ENCODE measurements around the gene CHCHD3.
A peak's percentile ranks its signal among the peaks of the same experiment; 100 is the strongest.

The CHCHD3 gene

GRCh38 chr7:133081599-133082389 lies at the start of gene CHCHD3:
TSS of gene CHCHD3 (minus strand) at chr7:133082090. CDS start at chr7:133081937, 153 bp downstream.
- Mint-ChIP-seq H3K27me3 (peaks cover 2% of the 10 kb centered on the region), H3K4me3 (peak within 1 kb of the TSS; percentile 94), H3K36me3 (ENCODE audit: low read depth) (peaks cover 22% of the 10 kb centered on the region), H3K27ac (peak within 1 kb of the TSS; percentile 92), H3K9me3 (no peaks in the 10 kb centered on the region), H3K4me1 (peaks cover 28% of the 10 kb centered on the region)
- DNase-seq, result peak; percentile 94
- ATAC-seq, result peak; percentile 99

- H3K27ac Mint-ChIP-seq, result no peak overlapping the region
- ATAC-seq, result no peak
- H3K4me3 Mint-ChIP-seq, result no peak overlapping the region
- H3K27me3 Mint-ChIP-seq, result no peaks in the 10 kb centered on the region
- H3K9me3 Mint-ChIP-seq, result no peaks in the 10 kb centered on the region
- H3K36me3 Mint-ChIP-seq (ENCODE audit: low read depth), result no peaks in the 10 kb centered on the region
- no peaks in the 10 kb centered on the region for H3K4me1 Mint-ChIP-seq
- no peak for DNase-seq
Observed at GRCh38 chr7:133130166-133130565, 48.3 kb upstream of the CHCHD3 start.

GRCh38 chr7:133126422-133126821 lies 44.5 kb upstream of the CHCHD3 start:
- ATAC-seq (no peak), DNase-seq (no peak)
- H3K4me1 Mint-ChIP-seq, result no peaks in the 10 kb centered on the region
- H3K27ac Mint-ChIP-seq, result no peak overlapping the region
- no peak overlapping the region for H3K4me3 Mint-ChIP-seq
- H3K36me3 Mint-ChIP-seq (ENCODE audit: low read depth), result no peaks in the 10 kb centered on the region
- peaks cover 3% of the 10 kb centered on the region for H3K27me3 Mint-ChIP-seq
- H3K9me3 Mint-ChIP-seq, result no peaks in the 10 kb centered on the region

- DNase-seq (no peak), ATAC-seq (no peak)
- H3K4me1 Mint-ChIP-seq, result no peaks in the 10 kb centered on the region
- H3K27me3 Mint-ChIP-seq, result peaks cover 3% of the 10 kb centered on the region
- no peak overlapping the region for H3K4me3 Mint-ChIP-seq
- no peak overlapping the region for H3K27ac Mint-ChIP-seq
- H3K36me3 Mint-ChIP-seq (ENCODE audit: low read depth), result no peaks in the 10 kb centered on the region
- H3K9me3 Mint-ChIP-seq, result no peaks in the 10 kb centered on the region
Observed at GRCh38 chr7:133124974-133125373, 43.1 kb upstream of the CHCHD3 start.

GRCh38 chr7:133121175-133121844 lies 39.4 kb upstream of the CHCHD3 start:
- no peak overlapping the region for H3K27ac Mint-ChIP-seq
- no peaks in the 10 kb centered on the region for H3K9me3 Mint-ChIP-seq
- H3K4me1 Mint-ChIP-seq, result no peaks in the 10 kb centered on the region
- H3K36me3 Mint-ChIP-seq (ENCODE audit: low read depth), result no peaks in the 10 kb centered on the region
- ATAC-seq (no peak), DNase-seq (no peak)
- H3K27me3 Mint-ChIP-seq, result peaks cover 3% of the 10 kb centered on the region
- H3K4me3 Mint-ChIP-seq, result no peak overlapping the region

- ATAC-seq, result no peak
- DNase-seq, result no peak
- H3K27me3 Mint-ChIP-seq, result peaks cover 4% of the 10 kb centered on the region
- no peak overlapping the region for H3K27ac Mint-ChIP-seq
- H3K4me1 Mint-ChIP-seq, result no peaks in the 10 kb centered on the region
- H3K9me3 Mint-ChIP-seq, result no peaks in the 10 kb centered on the region
- no peaks in the 10 kb centered on the region for H3K36me3 Mint-ChIP-seq (ENCODE audit: low read depth)
- no peak overlapping the region for H3K4me3 Mint-ChIP-seq
Observed at GRCh38 chr7:133119067-133119466, 37.2 kb upstream of the CHCHD3 start.

- no peak overlapping the region for H3K4me3 Mint-ChIP-seq
- DNase-seq (no peak), ATAC-seq (no peak)
- H3K4me1 Mint-ChIP-seq, result no peaks in the 10 kb centered on the region
- H3K9me3 Mint-ChIP-seq, result no peaks in the 10 kb centered on the region
- H3K36me3 Mint-ChIP-seq (ENCODE audit: low read depth), result no peaks in the 10 kb centered on the region
- H3K27ac Mint-ChIP-seq, result no peak overlapping the region
- H3K27me3 Mint-ChIP-seq, result peaks cover 4% of the 10 kb centered on the region
Observed at GRCh38 chr7:133118261-133118660, 36.4 kb upstream of the CHCHD3 start.

- Mint-ChIP-seq H3K4me1 (no peaks in the 10 kb centered on the region), H3K4me3 (no peak overlapping the region), H3K9me3 (no peaks in the 10 kb centered on the region), H3K27me3 (peaks cover 8% of the 10 kb centered on the region), H3K36me3 (ENCODE audit: low read depth) (no peaks in the 10 kb centered on the region), H3K27ac (no peak overlapping the region)
- DNase-seq, result no peak
- ATAC-seq, result no peak
Observed at GRCh38 chr7:133117452-133117851, 35.6 kb upstream of the CHCHD3 start.

- no peak overlapping the region for H3K27ac Mint-ChIP-seq
Observed at GRCh38 chr7:133115596-133115995, 33.7 kb upstream of the CHCHD3 start.

GRCh38 chr7:133114519-133114918 lies 32.6 kb upstream of the CHCHD3 start:
- DNase-seq (no peak), ATAC-seq (no peak)
- H3K4me3 Mint-ChIP-seq, result no peak overlapping the region
- H3K4me1 Mint-ChIP-seq, result peaks cover 3% of the 10 kb centered on the region
- H3K27me3 Mint-ChIP-seq, result peaks cover 14% of the 10 kb centered on the region
- H3K27ac Mint-ChIP-seq, result no peak overlapping the region
- no peaks in the 10 kb centered on the region for H3K36me3 Mint-ChIP-seq (ENCODE audit: low read depth)
- H3K9me3 Mint-ChIP-seq, result no peaks in the 10 kb centered on the region

More at GRCh38 chr7:133115596-133115995, 33.7 kb upstream of the CHCHD3 start:
- Mint-ChIP-seq H3K4me3 (no peak overlapping the region), H3K27me3 (peaks cover 12% of the 10 kb centered on the region), H3K9me3 (no peaks in the 10 kb centered on the region), H3K4me1 (no peaks in the 10 kb centered on the region), H3K36me3 (ENCODE audit: low read depth) (no peaks in the 10 kb centered on the region)
- DNase-seq (no peak), ATAC-seq (no peak)

- ATAC-seq (no peak), DNase-seq (no peak)
- no peaks in the 10 kb centered on the region for H3K36me3 Mint-ChIP-seq (ENCODE audit: low read depth)
- no peak overlapping the region for H3K27ac Mint-ChIP-seq
- no peak overlapping the region for H3K4me3 Mint-ChIP-seq
- H3K27me3 Mint-ChIP-seq, result peaks cover 17% of the 10 kb centered on the region
- H3K9me3 Mint-ChIP-seq, result no peaks in the 10 kb centered on the region
- peaks cover 3% of the 10 kb centered on the region for H3K4me1 Mint-ChIP-seq
Observed at GRCh38 chr7:133112976-133113375, 31.1 kb upstream of the CHCHD3 start.

- ATAC-seq, result no peak
- no peak overlapping the region for H3K4me3 Mint-ChIP-seq
- no peak for DNase-seq
- no peak overlapping the region for H3K27ac Mint-ChIP-seq
- no peaks in the 10 kb centered on the region for H3K9me3 Mint-ChIP-seq
- H3K36me3 Mint-ChIP-seq (ENCODE audit: low read depth), result no peaks in the 10 kb centered on the region
- H3K4me1 Mint-ChIP-seq, result peaks cover 3% of the 10 kb centered on the region
- peaks cover 21% of the 10 kb centered on the region for H3K27me3 Mint-ChIP-seq
Observed at GRCh38 chr7:133112335-133112734, 30.4 kb upstream of the CHCHD3 start.

GRCh38 chr7:133110312-133110711 lies 28.4 kb upstream of the CHCHD3 start:
- H3K27me3 Mint-ChIP-seq, result peaks cover 18% of the 10 kb centered on the region
- H3K27ac Mint-ChIP-seq, result no peak overlapping the region
- H3K9me3 Mint-ChIP-seq, result no peaks in the 10 kb centered on the region
- H3K36me3 Mint-ChIP-seq (ENCODE audit: low read depth), result no peaks in the 10 kb centered on the region
- DNase-seq (no peak), ATAC-seq (no peak)
- no peak overlapping the region for H3K4me3 Mint-ChIP-seq
- H3K4me1 Mint-ChIP-seq, result peaks cover 3% of the 10 kb centered on the region

- H3K27ac Mint-ChIP-seq, result no peak overlapping the region
- DNase-seq (no peak), ATAC-seq (no peak)
- peaks cover 17% of the 10 kb centered on the region for H3K27me3 Mint-ChIP-seq
- no peak overlapping the region for H3K4me3 Mint-ChIP-seq
- H3K9me3 Mint-ChIP-seq, result no peaks in the 10 kb centered on the region
- H3K4me1 Mint-ChIP-seq, result peaks cover 3% of the 10 kb centered on the region
- H3K36me3 Mint-ChIP-seq (ENCODE audit: low read depth), result no peaks in the 10 kb centered on the region
Observed at GRCh38 chr7:133109816-133110215, 27.9 kb upstream of the CHCHD3 start.

- H3K4me3 Mint-ChIP-seq, result no peak overlapping the region
- H3K4me1 Mint-ChIP-seq, result peaks cover 3% of the 10 kb centered on the region
- no peaks in the 10 kb centered on the region for H3K9me3 Mint-ChIP-seq
- peaks cover 18% of the 10 kb centered on the region for H3K27me3 Mint-ChIP-seq
- no peak overlapping the region for H3K27ac Mint-ChIP-seq
- ATAC-seq (no peak), DNase-seq (no peak)
- no peaks in the 10 kb centered on the region for H3K36me3 Mint-ChIP-seq (ENCODE audit: low read depth)
Observed at GRCh38 chr7:133108023-133108422, 26.1 kb upstream of the CHCHD3 start.

Data from activated naive CD8-positive, alpha-beta T cell treated with anti-CD3 and anti-CD28 coated beads, Interleukin-2, amount 50 U/mL, for 24 hours (primary cell).